ENCODE results near the gene EXOSC5.

Gene EXOSC5

DNA sequence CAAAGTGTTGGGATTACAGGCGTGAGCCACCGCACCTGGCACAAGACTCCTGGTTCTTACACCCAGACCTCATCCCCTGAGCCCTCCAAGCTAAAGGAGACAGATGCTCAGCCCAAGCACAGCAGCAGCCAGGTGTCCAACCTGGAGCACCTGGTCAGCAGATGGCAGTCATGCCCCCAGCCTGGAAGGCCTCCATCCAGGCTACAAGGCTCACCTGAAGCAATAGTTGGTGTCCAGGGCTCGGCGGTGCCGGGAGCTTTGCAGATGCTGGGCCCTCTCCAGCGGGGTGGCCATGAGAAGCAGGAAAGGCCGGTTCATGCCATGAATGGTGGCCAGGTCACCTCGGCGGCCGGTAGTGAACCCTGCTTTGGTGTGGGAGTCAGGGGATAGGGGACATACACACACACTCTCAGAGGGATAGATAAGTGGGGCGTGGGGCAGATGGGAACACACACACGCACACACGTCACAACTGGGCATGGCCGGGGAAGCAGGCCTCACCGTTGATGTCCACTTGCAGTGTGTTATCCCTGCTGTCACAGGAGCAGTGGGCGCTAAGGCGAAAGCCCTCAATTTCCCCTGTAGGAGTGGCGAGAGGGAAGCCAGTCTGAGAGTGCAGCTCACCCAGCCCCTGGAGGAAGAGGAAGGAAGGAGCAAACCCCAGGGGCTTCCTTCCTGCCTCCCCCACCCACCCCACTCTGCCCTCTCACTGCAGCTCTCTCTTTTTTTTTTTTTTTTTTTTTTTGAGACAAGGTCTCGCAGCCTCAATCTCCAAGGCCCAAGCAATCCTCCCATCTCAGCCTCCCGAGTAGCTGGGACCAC lies 55.3 kb downstream of the EXOSC5 start:
- FAIRE-seq, result no peak

DNA sequence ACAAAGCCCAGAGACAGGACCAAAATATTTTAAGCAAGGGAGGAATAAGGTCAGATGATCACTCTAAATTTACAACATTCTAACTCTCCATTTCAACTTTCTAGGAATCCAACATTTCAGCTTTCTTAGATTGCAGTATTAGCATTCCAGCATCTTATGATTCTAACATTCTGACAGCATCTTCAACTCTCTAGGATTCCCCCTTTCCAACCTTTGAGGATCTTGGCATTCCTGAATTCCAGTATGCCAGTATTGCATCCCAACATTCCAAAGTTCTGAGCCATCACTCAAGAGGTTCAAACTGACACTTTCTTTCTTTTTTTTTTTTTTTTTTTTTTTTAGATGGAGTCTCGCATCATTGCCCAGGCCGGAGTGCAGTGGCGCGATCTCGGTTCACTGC lies 57.2 kb downstream of the EXOSC5 start:
- FAIRE-seq, result no peak

Data from A204.1 (cell line).